ENCODE measurements around the gene IRS1. TPM values are rescaled to one million over a fixed set of nuclear protein-coding genes. Genes with fewer than 3 reads are reported as not detected.

The IRS1 gene
- total RNA-seq, 2 donors from 2014 or later = 14.6 to 15.8 TPM

- DNase-seq (ENCODE audit: low spot score) = no peak
- H3K36me3 ChIP-seq = no peaks in the 10 kb centered on the region
- TF ChIP-seq CTCF (IDR thresholded peaks at IDR 0.05) = no peak
- H3K9me3 ChIP-seq = no peaks in the 10 kb centered on the region
- H3K4me3 ChIP-seq = no peak overlapping the region
- no peak overlapping the region for H3K27ac ChIP-seq
- H3K4me1 ChIP-seq = no peaks in the 10 kb centered on the region
- H3K27me3 ChIP-seq = no peaks in the 10 kb centered on the region
Observed at GRCh38 chr2:226711606-226712296, 87.9 kb downstream of the IRS1 start.

GRCh38 chr2:226707499-226707898 lies 92.1 kb downstream of the IRS1 start:
- no peaks in the 10 kb centered on the region for H3K9me3 ChIP-seq
- DNase-seq (ENCODE audit: low spot score) = no peak
- no peak overlapping the region for H3K4me3 ChIP-seq
- no peaks in the 10 kb centered on the region for H3K36me3 ChIP-seq
- no peak for TF ChIP-seq CTCF (IDR thresholded peaks at IDR 0.05)
- no peaks in the 10 kb centered on the region for H3K27me3 ChIP-seq
- H3K4me1 ChIP-seq = no peaks in the 10 kb centered on the region
- H3K27ac ChIP-seq = no peak overlapping the region

GRCh38 chr2:226705965-226706364 lies 93.7 kb downstream of the IRS1 start:
- no peaks in the 10 kb centered on the region for H3K4me1 ChIP-seq
- H3K9me3 ChIP-seq = no peaks in the 10 kb centered on the region
- H3K4me3 ChIP-seq = no peak overlapping the region
- H3K36me3 ChIP-seq = no peaks in the 10 kb centered on the region
- H3K27ac ChIP-seq = no peak overlapping the region
- no peaks in the 10 kb centered on the region for H3K27me3 ChIP-seq
- DNase-seq (ENCODE audit: low spot score) = no peak
- TF ChIP-seq CTCF (IDR thresholded peaks at IDR 0.05) = no peak

GRCh38 chr2:226705133-226705886 lies 94.3 kb downstream of the IRS1 start:
- Histone ChIP-seq H3K27ac (no peak overlapping the region), H3K4me1 (no peaks in the 10 kb centered on the region), H3K36me3 (no peaks in the 10 kb centered on the region), H3K9me3 (no peaks in the 10 kb centered on the region), H3K4me3 (no peak overlapping the region), H3K27me3 (no peaks in the 10 kb centered on the region)
- TF ChIP-seq CTCF (IDR thresholded peaks at IDR 0.05) = no peak
- no peak for DNase-seq (ENCODE audit: low spot score)

- Histone ChIP-seq H3K27ac (no peak overlapping the region), H3K9me3 (no peaks in the 10 kb centered on the region), H3K4me1 (peaks cover 0 to 11% of the 10 kb centered on the region in 2 donors), H3K4me3 (no peak overlapping the region), H3K36me3 (no peaks in the 10 kb centered on the region), H3K27me3 (no peaks in the 10 kb centered on the region)
- TF ChIP-seq CTCF (IDR thresholded peaks at IDR 0.05) = no peak
- no peak for DNase-seq (ENCODE audit: low spot score)
Observed at GRCh38 chr2:226703514-226703913, 96.1 kb downstream of the IRS1 start.
